NCI-H446 treated with DMSO at 0.1 percent for 48 hours (cell line): ENCODE data around the gene SH2D5.
A peak's percentile ranks its signal among the peaks of the same experiment; 100 is the strongest.

Source experiments
- DNase-seq: peaks from one replicate; lab custom pipeline; 2025; lab: John Stamatoyannopoulos, UW

Gene SH2D5

GRCh38 chr1:20713440-20713839 lies 19.1 kb downstream of the SH2D5 start:
- no peak for DNase-seq

GRCh38 chr1:20712215-20712577 lies 20.3 kb downstream of the SH2D5 start:
- no peak for DNase-seq

- DNase-seq: no peak
These were observed 21.0 kb downstream of the SH2D5 start for GRCh38 chr1:20711285-20712214.

GRCh38 chr1:20710469-20711284 lies 21.8 kb downstream of the SH2D5 start:
- DNase-seq: no peak

- no peak for DNase-seq
These were observed 22.6 kb downstream of the SH2D5 start for GRCh38 chr1:20709868-20710267.

GRCh38 chr1:20708891-20709290 lies 23.6 kb downstream of the SH2D5 start:
- no peak for DNase-seq

GRCh38 chr1:20708057-20708456 lies 24.4 kb downstream of the SH2D5 start:
- no peak for DNase-seq

- no peak for DNase-seq
These were observed 25.7 kb downstream of the SH2D5 start for GRCh38 chr1:20706841-20707240.

- DNase-seq: no peak
These were observed 27.2 kb downstream of the SH2D5 start for GRCh38 chr1:20705203-20705755.

GRCh38 chr1:20704390-20705202 lies 27.9 kb downstream of the SH2D5 start:
- no peak for DNase-seq

- no peak for DNase-seq
These were observed 29.3 kb downstream of the SH2D5 start for GRCh38 chr1:20703124-20703756.

GRCh38 chr1:20702416-20702815 lies 30.1 kb downstream of the SH2D5 start:
- DNase-seq: no peak

GRCh38 chr1:20701847-20702246 lies 30.7 kb downstream of the SH2D5 start:
- no peak for DNase-seq

- DNase-seq: no peak
These were observed 31.1 kb downstream of the SH2D5 start for GRCh38 chr1:20701446-20701845.

- DNase-seq: no peak
These were observed 31.8 kb downstream of the SH2D5 start for GRCh38 chr1:20700636-20701215.

GRCh38 chr1:20699558-20699957 lies 32.9 kb downstream of the SH2D5 start:
- DNase-seq: no peak

- no peak for DNase-seq
These were observed 34.1 kb downstream of the SH2D5 start for GRCh38 chr1:20698195-20698910.

GRCh38 chr1:20697563-20697962 lies 34.9 kb downstream of the SH2D5 start:
- no peak for DNase-seq

- peak; percentile 69 for DNase-seq
These were observed 35.8 kb downstream of the SH2D5 start for GRCh38 chr1:20696397-20697333.
